Activated T-cell treated with anti-CD3 and anti-CD28 coated beads for 24 hours (primary cell): ENCODE results near the gene PRDM16.

Experiments
- DNase-seq: peaks from one replicate; pipeline ENCODE4 v3.0.0-alpha.2; 2020; ENCODE audit warnings: low read depth

The PRDM16 gene

GRCh38 chr1:3433596-3434320 lies 364.8 kb downstream of the PRDM16 start:
- no peak for DNase-seq

- DNase-seq: no peak
Observed at GRCh38 chr1:3434406-3435110, 365.6 kb downstream of the PRDM16 start.

- DNase-seq: no peak
Observed at GRCh38 chr1:3435666-3436065, 366.7 kb downstream of the PRDM16 start.

GRCh38 chr1:3436451-3436850 lies 367.4 kb downstream of the PRDM16 start:
- no peak for DNase-seq

- DNase-seq: no peak
Observed at GRCh38 chr1:3436901-3437300, 367.9 kb downstream of the PRDM16 start.

GRCh38 chr1:3438661-3439180 lies 369.7 kb downstream of the PRDM16 start:
- DNase-seq: no peak

- DNase-seq: no peak
Observed at GRCh38 chr1:3439346-3440299, 370.6 kb downstream of the PRDM16 start.

- DNase-seq: no peak
Observed at GRCh38 chr1:3440300-3440681, 371.3 kb downstream of the PRDM16 start.

GRCh38 chr1:3440711-3441409 lies 371.9 kb downstream of the PRDM16 start:
- no peak for DNase-seq

- no peak for DNase-seq
Observed at GRCh38 chr1:3441410-3441847, 372.4 kb downstream of the PRDM16 start.

GRCh38 chr1:3441880-3442279 lies 372.9 kb downstream of the PRDM16 start:
- no peak for DNase-seq

GRCh38 chr1:3442331-3442730 lies 373.3 kb downstream of the PRDM16 start:
- no peak for DNase-seq

GRCh38 chr1:3442901-3443300 lies 373.9 kb downstream of the PRDM16 start:
- DNase-seq: no peak

- DNase-seq: no peak
Observed at GRCh38 chr1:3443807-3444206, 374.8 kb downstream of the PRDM16 start.

- no peak for DNase-seq
Observed at GRCh38 chr1:3444298-3444697, 375.3 kb downstream of the PRDM16 start.

- no peak for DNase-seq
Observed at GRCh38 chr1:3444736-3445135, 375.7 kb downstream of the PRDM16 start.

GRCh38 chr1:3450202-3450863 lies 381.3 kb downstream of the PRDM16 start:
- no peak for DNase-seq

- DNase-seq: no peak
Observed at GRCh38 chr1:3450983-3451382, 382.0 kb downstream of the PRDM16 start.

GRCh38 chr1:3451994-3452865 lies 383.2 kb downstream of the PRDM16 start:
- no peak for DNase-seq

GRCh38 chr1:3452866-3453175 lies 383.8 kb downstream of the PRDM16 start:
- no peak for DNase-seq
